GM12875 (cell line): ENCODE measurements around the gene COL6A3.

ENCODE experiments used
- H3K4me3 ChIP-seq: one replicate; pipeline ENCODE4 v1.5.1; 2011; ENCODE audit warnings: low read depth, low read length, control low read depth
- TF ChIP-seq, protein P1 (sequence below): IDR thresholded peaks from 2 replicates; pipeline ENCODE4 v1.5.1; 2011; ENCODE audit warnings: low read depth, mild to moderate bottlenecking, control low read depth, inconsistent platforms, low read length, moderate library complexity, borderline replicate concordance; ENCODE audit not compliant: insufficient read depth

COL6A3 gene

DNA sequence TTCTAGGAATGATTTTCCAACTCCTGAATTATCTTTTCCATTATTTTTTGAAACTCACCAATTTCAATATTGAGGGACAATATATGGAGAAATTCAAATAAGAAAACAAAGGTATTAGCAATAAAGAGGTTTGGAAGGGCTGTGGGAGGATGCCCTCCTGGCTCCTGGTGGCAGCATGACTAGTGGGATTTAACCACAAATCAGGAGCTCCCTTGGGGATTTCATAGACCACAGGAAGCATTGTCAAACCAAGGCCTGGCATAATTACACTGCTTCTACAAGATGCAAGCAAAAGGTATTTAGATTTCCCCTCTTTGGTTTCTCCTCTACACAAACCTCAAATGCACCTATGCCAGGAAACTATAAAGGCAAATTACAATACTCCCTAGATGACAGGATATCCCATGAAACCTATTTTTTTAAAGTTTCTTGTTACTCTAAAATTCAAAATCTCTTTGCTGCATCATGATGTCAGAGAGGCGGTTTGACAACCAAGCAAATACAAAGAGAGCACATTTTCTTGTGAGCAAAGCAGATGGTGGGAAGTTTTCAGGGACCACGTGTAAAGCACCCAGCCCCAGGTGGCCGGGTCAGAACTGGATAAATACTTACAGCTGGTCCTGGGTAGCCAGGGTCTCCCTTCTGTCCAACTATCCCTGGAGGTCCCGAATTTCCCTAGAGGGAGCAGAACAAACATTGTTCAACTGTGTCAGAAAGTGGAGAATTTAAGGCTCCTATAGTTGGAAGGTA is 67.9 kb downstream of the COL6A3 start:
- no peak overlapping the region for H3K4me3 ChIP-seq
- TF ChIP-seq, protein P1, sequence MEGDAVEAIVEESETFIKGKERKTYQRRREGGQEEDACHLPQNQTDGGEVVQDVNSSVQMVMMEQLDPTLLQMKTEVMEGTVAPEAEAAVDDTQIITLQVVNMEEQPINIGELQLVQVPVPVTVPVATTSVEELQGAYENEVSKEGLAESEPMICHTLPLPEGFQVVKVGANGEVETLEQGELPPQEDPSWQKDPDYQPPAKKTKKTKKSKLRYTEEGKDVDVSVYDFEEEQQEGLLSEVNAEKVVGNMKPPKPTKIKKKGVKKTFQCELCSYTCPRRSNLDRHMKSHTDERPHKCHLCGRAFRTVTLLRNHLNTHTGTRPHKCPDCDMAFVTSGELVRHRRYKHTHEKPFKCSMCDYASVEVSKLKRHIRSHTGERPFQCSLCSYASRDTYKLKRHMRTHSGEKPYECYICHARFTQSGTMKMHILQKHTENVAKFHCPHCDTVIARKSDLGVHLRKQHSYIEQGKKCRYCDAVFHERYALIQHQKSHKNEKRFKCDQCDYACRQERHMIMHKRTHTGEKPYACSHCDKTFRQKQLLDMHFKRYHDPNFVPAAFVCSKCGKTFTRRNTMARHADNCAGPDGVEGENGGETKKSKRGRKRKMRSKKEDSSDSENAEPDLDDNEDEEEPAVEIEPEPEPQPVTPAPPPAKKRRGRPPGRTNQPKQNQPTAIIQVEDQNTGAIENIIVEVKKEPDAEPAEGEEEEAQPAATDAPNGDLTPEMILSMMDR, result no peak

DNA sequence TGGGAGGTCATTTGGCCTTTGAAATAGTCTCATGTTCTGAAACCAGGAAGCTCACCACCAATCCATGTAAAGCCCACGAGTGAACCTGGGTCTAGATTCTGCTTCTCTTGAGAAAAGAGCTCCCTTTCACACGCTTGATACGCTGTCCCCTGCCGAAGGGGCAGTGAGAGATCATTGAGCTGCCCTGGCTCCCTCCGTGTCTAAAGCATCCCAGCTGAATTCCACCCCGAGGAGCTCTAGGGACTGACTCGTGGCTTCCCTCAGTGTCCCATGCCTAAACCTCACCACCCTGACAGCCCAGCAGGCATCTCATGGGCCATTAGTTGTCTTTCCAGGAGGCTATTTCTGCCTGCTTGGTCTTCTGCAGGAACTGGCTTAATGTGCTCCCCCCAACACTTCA is 68.6 kb downstream of the COL6A3 start:
- no peak overlapping the region for H3K4me3 ChIP-seq
- TF ChIP-seq, protein P1, result no peak

DNA sequence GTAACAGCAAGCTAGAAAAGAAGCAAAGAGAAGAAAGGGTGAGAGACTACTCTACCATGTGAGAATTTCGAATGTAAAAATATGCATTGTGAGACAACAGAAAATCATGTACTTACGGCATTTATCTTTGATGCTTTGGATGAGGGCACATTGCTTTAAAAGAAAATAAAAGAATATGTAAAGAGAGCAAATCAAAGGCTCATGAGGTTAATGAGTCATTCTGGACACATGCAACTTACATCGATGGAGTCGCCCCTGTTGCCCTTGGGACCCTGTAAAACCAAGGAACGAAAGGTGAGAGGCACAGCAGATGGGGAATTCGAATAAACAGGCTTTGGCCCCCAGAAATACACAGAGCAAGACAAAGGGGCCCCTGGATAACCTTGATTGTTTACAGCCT is 69.0 kb downstream of the COL6A3 start:
- TF ChIP-seq, protein P1, result no peak

DNA sequence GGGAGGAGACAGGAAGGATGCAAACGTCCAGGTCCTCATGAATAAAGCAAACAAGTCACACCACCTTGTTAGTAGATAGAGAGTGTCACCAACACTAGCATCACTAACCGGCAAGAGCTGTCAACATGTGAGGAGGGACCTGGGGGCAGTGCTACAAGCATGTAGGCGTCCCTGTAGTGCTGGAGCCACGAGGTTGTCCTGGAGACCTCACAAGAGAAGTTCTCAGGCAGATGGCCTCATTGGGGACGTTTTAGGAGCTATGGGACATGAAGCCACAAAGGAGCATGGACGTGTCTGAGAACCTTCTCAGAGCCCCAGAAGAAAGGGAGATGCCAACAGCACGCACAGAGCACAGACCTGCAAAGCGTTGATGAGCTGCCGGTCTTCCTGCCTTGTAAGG is 70.0 kb downstream of the COL6A3 start:
- H3K4me3 ChIP-seq, result no peak overlapping the region
- TF ChIP-seq, protein P1, result no peak

More for the DNA sequence above, 69.0 kb downstream of the COL6A3 start:
- H3K4me3 ChIP-seq, result no peak overlapping the region

DNA sequence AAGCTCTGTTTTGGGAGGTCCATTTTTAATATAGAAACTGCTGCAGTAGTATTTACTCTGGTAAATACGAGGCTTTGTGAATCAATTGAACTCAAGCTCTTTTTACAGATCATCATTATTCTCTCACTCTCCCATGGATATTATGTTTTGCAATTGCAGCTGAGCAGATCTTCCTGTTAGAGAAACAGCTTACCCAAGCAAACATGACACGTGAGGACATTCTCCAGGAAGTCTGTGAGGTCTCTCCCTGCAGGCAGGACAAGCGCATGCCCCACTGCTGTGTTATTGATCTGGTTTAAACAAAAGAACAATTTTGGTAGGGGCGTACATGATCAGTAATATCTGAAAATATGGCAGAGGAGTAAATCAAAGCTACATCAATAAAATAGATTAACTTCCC is 72.1 kb downstream of the COL6A3 start:
- TF ChIP-seq, protein P1, result no peak
- H3K4me3 ChIP-seq, result no peak overlapping the region

DNA sequence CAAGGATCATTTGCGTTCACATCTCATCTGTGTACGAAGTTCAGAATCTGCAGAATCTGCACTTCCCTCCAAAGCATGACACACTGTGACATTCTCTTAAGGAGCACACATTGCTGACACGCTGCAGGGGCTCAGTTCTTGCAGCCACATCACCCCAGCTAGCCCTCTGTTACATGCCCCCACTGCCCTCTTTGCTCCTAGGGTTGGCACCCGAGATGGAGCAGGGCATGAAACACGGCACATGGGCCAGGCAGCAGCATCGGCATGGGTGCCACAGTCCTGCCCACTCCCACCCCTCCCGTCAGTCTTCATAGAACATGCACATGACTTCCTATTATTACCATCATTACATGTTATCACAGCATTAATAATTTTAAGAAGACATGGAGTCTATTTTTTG is 76.4 kb downstream of the COL6A3 start:
- TF ChIP-seq, protein P1, result no peak
- no peak overlapping the region for H3K4me3 ChIP-seq

DNA sequence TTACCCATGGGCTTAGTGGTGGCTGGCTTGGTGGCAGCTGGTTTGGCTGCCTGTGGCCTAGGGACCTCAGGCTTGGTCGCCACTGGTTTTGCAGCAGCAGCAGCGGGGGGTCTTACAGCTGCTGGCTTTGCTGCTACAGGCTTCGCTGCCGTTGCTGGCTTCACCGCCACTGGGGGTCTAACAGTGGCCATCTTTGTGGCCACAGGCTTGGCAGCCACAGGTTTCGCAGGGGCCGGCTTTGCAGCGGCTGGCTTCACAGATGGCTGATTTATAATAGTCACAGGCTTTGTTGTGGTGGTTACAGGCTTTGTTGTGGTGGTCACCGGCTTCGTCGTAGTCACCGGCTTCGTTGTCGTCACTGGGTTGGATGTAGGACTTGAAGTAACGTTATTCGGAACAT is 77.8 kb downstream of the COL6A3 start:
- H3K4me3 ChIP-seq, result no peak overlapping the region
- TF ChIP-seq, protein P1, result no peak
